Measurements from ENCODE around the gene CCDC137. TPM values are rescaled to one million over a fixed set of nuclear protein-coding genes. Genes with fewer than 3 reads are reported as not detected.
A peak's percentile ranks its signal among the peaks of the same experiment; 100 is the strongest.

Gene CCDC137
- total and polyA plus RNA-seq, 2 donors (not counting 1 experiment from before 2014, with no cell fraction given), result 6.9 to 9.8 TPM

GRCh38 chr17:81722184-81723120 lies 55.9 kb downstream of the CCDC137 start:
- H2AFZ ChIP-seq (ENCODE audit: low read length), result no peak overlapping the region
- H3K79me2 ChIP-seq (ENCODE audit: control insufficient read depth, insufficient read depth, low read length), result no peaks in the 10 kb centered on the region
- peaks cover 3% of the 10 kb centered on the region for H3K36me3 ChIP-seq (ENCODE audit: control insufficient read depth, insufficient read depth, low read length)
- no peaks in the 10 kb centered on the region for H4K20me1 ChIP-seq (ENCODE audit: control insufficient read depth, extremely low read depth, insufficient read depth, low read length)
- H3K4me2 ChIP-seq (ENCODE audit: extremely low read depth, insufficient read depth, low read length), result no peak overlapping the region
- H3K4me3 ChIP-seq (replicated peaks in 1 of 4; ENCODE audit: control extremely low read depth in 1 of 4, insufficient read depth in 1 of 4, low read depth in 3 of 4, low read length in 4 of 4), result no peak overlapping the region
- peaks cover 8% of the 10 kb centered on the region for H3K4me1 ChIP-seq (ENCODE audit: control insufficient read depth, extremely low read depth, insufficient read depth, low read length)
- H3K9me3 ChIP-seq (ENCODE audit: control insufficient read depth, insufficient read depth, low read depth, low read length), result no peaks in the 10 kb centered on the region
- TF ChIP-seq CTCF (conservative IDR thresholded peaks at IDR 0.05 in 1 of 2, IDR thresholded peaks at IDR 0.05 in 1 of 2; ENCODE audit: low read depth in 1 of 2, low read length in 2 of 2), result no peak
- TF ChIP-seq EZH2 (IDR thresholded peaks at IDR 0.05; ENCODE audit: low read length, missing control alignments), result no peak
- H3K9ac ChIP-seq (ENCODE audit: insufficient read depth, low read length), result no peak overlapping the region
- H3K27me3 ChIP-seq (ENCODE audit: control insufficient read depth, insufficient read depth, low read length), result no peaks in the 10 kb centered on the region
- no peak overlapping the region for H3K27ac ChIP-seq (ENCODE audit: insufficient read depth, low read length)
- DNase-seq (ENCODE audit: low read depth in 2 of 2), result peak in 1 of 2 donors; percentile 50

Other genes with a start within 250 kb of the CCDC137 start
- 5,538 and 6,636 TPM in 2 replicates for gene ACTG1, start 153.9 kb upstream of the CCDC137 start, total RNA-seq
- gene ACTG1, start 153.9 kb upstream of the CCDC137 start, polyA plus RNA-seq, result 8,446 and 8,888 TPM in 2 replicates
- 1.5 and 2.0 TPM in 2 replicates for gene FSCN2, start 138.4 kb upstream of the CCDC137 start, total RNA-seq
- gene FSCN2, start 138.4 kb upstream of the CCDC137 start, polyA plus RNA-seq, result 0.07 and 0.35 TPM in 2 replicates
- 10.4 and 12.6 TPM in 2 replicates for gene FAAP100, start 114.4 kb upstream of the CCDC137 start, total RNA-seq
- 6.7 and 8.1 TPM in 2 replicates for gene FAAP100, start 114.4 kb upstream of the CCDC137 start, polyA plus RNA-seq
- gene NPLOC4, start 29.6 kb upstream of the CCDC137 start, total RNA-seq, result 49.8 and 51.0 TPM in 2 replicates
- 62.5 and 82.8 TPM in 2 replicates for gene NPLOC4, start 29.6 kb upstream of the CCDC137 start, polyA plus RNA-seq
- gene TSPAN10, start 29.5 kb upstream of the CCDC137 start, total RNA-seq, result 1.0 and 3.0 TPM in 2 replicates
- 0.94 and 1.3 TPM in 2 replicates for gene TSPAN10, start 29.5 kb upstream of the CCDC137 start, polyA plus RNA-seq
- gene PDE6G, start 10.2 kb upstream of the CCDC137 start, total RNA-seq, result 0.17 TPM in 1 of 2 replicates, not detected in the other
- gene PDE6G, start 10.2 kb upstream of the CCDC137 start, polyA plus RNA-seq, result 0.64 and 0.75 TPM in 2 replicates
- gene OXLD1, start 132 bp upstream of the CCDC137 start, total RNA-seq, result 34.2 and 45.6 TPM in 2 replicates
- gene OXLD1, start 132 bp upstream of the CCDC137 start, polyA plus RNA-seq, result 8.8 and 11.6 TPM in 2 replicates
- 22.3 and 28.1 TPM in 2 replicates for gene ARL16, start 17.1 kb downstream of the CCDC137 start, total RNA-seq
- 35.8 and 55.8 TPM in 2 replicates for gene ARL16, start 17.1 kb downstream of the CCDC137 start, polyA plus RNA-seq
- 55.2 and 65.7 TPM in 2 replicates for gene HGS, start 17.3 kb downstream of the CCDC137 start, total RNA-seq
- gene HGS, start 17.3 kb downstream of the CCDC137 start, polyA plus RNA-seq, result 43.1 and 81.1 TPM in 2 replicates
- 6.4 and 11.2 TPM in 2 replicates for gene MRPL12, start 36.6 kb downstream of the CCDC137 start, total RNA-seq
- 46.8 and 75.2 TPM in 2 replicates for gene MRPL12, start 36.6 kb downstream of the CCDC137 start, polyA plus RNA-seq
- 2.8 and 5.8 TPM in 2 replicates for gene SLC25A10, start 45.5 kb downstream of the CCDC137 start, total RNA-seq
- gene SLC25A10, start 45.5 kb downstream of the CCDC137 start, polyA plus RNA-seq, result 3.7 and 10.1 TPM in 2 replicates
- gene GCGR, start 137.4 kb downstream of the CCDC137 start, total RNA-seq, result not detected in 2 replicates
- gene GCGR, start 137.4 kb downstream of the CCDC137 start, polyA plus RNA-seq, result not detected in 2 replicates
- 108 and 118 TPM in 2 replicates for gene MCRIP1, start 166.6 kb downstream of the CCDC137 start, total RNA-seq
- gene MCRIP1, start 166.6 kb downstream of the CCDC137 start, polyA plus RNA-seq, result 37.5 and 37.6 TPM in 2 replicates
- gene PPP1R27, start 168.3 kb downstream of the CCDC137 start, total RNA-seq, result under 0.01 TPM in 1 of 2 replicates, not detected in the other
- gene PPP1R27, start 168.3 kb downstream of the CCDC137 start, polyA plus RNA-seq, result not detected in 2 replicates
- gene P4HB, start 193.8 kb downstream of the CCDC137 start, total RNA-seq, result 633 and 1,034 TPM in 2 replicates
- gene P4HB, start 193.8 kb downstream of the CCDC137 start, polyA plus RNA-seq, result 106 and 109 TPM in 2 replicates
- gene ARHGDIA, start 204.6 kb downstream of the CCDC137 start, total RNA-seq, result 61.6 and 95.0 TPM in 2 replicates
- gene ARHGDIA, start 204.6 kb downstream of the CCDC137 start, polyA plus RNA-seq, result 164 and 254 TPM in 2 replicates
- gene ALYREF, start 224.8 kb downstream of the CCDC137 start, total RNA-seq, result 77.3 and 82.2 TPM in 2 replicates
- 41.6 and 81.5 TPM in 2 replicates for gene ALYREF, start 224.8 kb downstream of the CCDC137 start, polyA plus RNA-seq
- gene ANAPC11, start 225.0 kb downstream of the CCDC137 start, total RNA-seq, result 144 and 175 TPM in 2 replicates
- gene ANAPC11, start 225.0 kb downstream of the CCDC137 start, polyA plus RNA-seq, result 223 and 269 TPM in 2 replicates
- 0.51 and 0.83 TPM in 2 replicates for gene NPB, start 235.5 kb downstream of the CCDC137 start, total RNA-seq
- 0.19 and 0.31 TPM in 2 replicates for gene NPB, start 235.5 kb downstream of the CCDC137 start, polyA plus RNA-seq
- 31.6 and 65.6 TPM in 2 replicates for gene PCYT2, start 244.7 kb downstream of the CCDC137 start, total RNA-seq
- gene PCYT2, start 244.7 kb downstream of the CCDC137 start, polyA plus RNA-seq, result 46.0 and 61.1 TPM in 2 replicates